Measurements from ENCODE around the gene TMEM100. TPM values are rescaled to one million over a fixed set of nuclear protein-coding genes. Genes with fewer than 3 reads are reported as not detected.

TMEM100 gene
- total and polyA plus RNA-seq, 2 of the 8 experiments (the other 6 are each of a cell fraction or from before 2014, with no cell fraction given), result 0.36 to 0.48 TPM

DNA sequence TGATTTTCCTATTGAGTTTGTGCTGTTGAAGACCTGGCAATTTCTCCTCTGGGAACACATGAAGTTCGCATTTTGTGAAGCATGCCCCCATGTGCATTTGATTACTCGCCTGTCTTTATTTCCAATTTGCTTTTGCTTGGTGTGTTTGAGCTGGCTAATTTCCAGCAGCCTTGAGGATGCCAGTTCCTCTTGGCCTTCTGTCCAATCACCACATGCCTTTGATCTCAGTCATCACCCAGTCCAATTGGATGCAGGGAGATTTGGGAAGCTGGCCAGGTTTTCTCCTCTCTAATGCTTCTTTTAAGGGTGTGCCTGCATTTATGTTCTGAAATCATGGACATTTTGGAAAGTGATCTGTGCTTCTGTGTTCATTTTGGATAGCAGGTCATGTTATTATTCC, 3.8 kb upstream of the TMEM100 start:
- no peaks in the 10 kb centered on the region for H3K9me3 ChIP-seq (ENCODE audit: insufficient read depth in 2 of 2, low read depth in 1 of 2, low read length in 1 of 2)
- peaks cover 0 to 9% (median 3%) of the 10 kb centered on the region in 4 experiments; a peak in 4 of 7 replicates for H3K4me1 ChIP-seq (replicated peaks in 1 of 4; ENCODE audit: control insufficient read depth in 3 of 4, insufficient read depth in 4 of 4, low read length in 3 of 4)
- H2BK5ac ChIP-seq (ENCODE audit: low read depth, low read length), result no peak overlapping the region
- H3K9ac ChIP-seq (replicated peaks in 1 of 4; ENCODE audit: extremely low read depth in 1 of 4, low read depth in 3 of 4, low read length in 3 of 4), result no peak overlapping the region
- ChIA-PET POLR2A (ENCODE audit: partially characterized antibody) (no interaction called here), CTCF (ENCODE audit: partially characterized antibody) (interaction anchor here (1.1 to 1.6 kb wide), 2 partner anchors 9 to 569 kb away, joined by 3 to 7 read pairs; no protein-coding TSS in a partner anchor)
- TF ChIP-seq SP1 (IDR thresholded peaks at IDR 0.05; ENCODE audit: low read depth, low read length) (no peak), POLR2AphosphoS5 (IDR thresholded peaks at IDR 0.05; ENCODE audit: low read depth, low read length) (no peak), POLR2A (IDR thresholded peaks at IDR 0.05; ENCODE audit: control extremely low read depth in 1 of 2, low read depth in 2 of 2, low read length in 2 of 2) (no peak), CEBPB (IDR thresholded peaks at IDR 0.05; ENCODE audit: low read depth, low read length) (no peak)
- no peak overlapping the region for H3K56ac ChIP-seq (replicated peaks; ENCODE audit: insufficient read length, low read depth, low read length)
- no peak overlapping the region for H4K91ac ChIP-seq (replicated peaks; ENCODE audit: insufficient read length, low read length)
- no peak overlapping the region for H2BK12ac ChIP-seq (ENCODE audit: low read depth, low read length)
- H3K79me2 ChIP-seq (ENCODE audit: control insufficient read depth in 1 of 2, insufficient read depth in 2 of 2, low read length in 2 of 2), result no peaks in the 10 kb centered on the region
- H3K23ac ChIP-seq (ENCODE audit: insufficient read length), result no peak overlapping the region
- no peak overlapping the region for H4K5ac ChIP-seq (ENCODE audit: insufficient read length, low read depth, low read length)
- H3K27ac ChIP-seq (ENCODE audit: low read depth, low read length), result no peak overlapping the region
- no peak overlapping the region for H2BK20ac ChIP-seq (ENCODE audit: low read length)
- 90% methylated on average over 2 of the region's 2 CpGs; no CpG with 5 or more reads in 1 of the 2 experiments for WGBS, 2 experiments (ENCODE audit: extremely low coverage in 1 of 2, insufficient coverage in 1 of 2, insufficient read length in 1 of 2, insufficient replicate concordance in 2 of 2, low coverage in 1 of 2, low lambda C conversion rate in 2 of 2, missing lambda C conversion rate in 1 of 2)
- H3K79me1 ChIP-seq (ENCODE audit: low read depth, low read length), result no peaks in the 10 kb centered on the region
- no peak overlapping the region for H3K4me3 ChIP-seq (ENCODE audit: extremely low read depth in 1 of 4, insufficient read depth in 2 of 4, low read depth in 3 of 4, low read length in 4 of 4)
- DNase-seq (ENCODE audit: low read depth in 1 of 2, low spot score in 2 of 2) (no peak), FAIRE-seq (no peak)
- no peak overlapping the region for H3K4me2 ChIP-seq (ENCODE audit: insufficient read depth in 1 of 2, low read depth in 2 of 2, low read length in 2 of 2)
- H4K8ac ChIP-seq (ENCODE audit: extremely low read depth, insufficient read depth, low read length), result no peak overlapping the region
- no peak overlapping the region for H2BK120ac ChIP-seq (replicated peaks; ENCODE audit: low read depth, low read length)
- H3K4ac ChIP-seq (replicated peaks; ENCODE audit: insufficient read length, low read depth, low read length), result no peak overlapping the region
- H3K18ac ChIP-seq (ENCODE audit: extremely low read depth, low read length), result no peak overlapping the region
- H4K20me1 ChIP-seq (replicated peaks in 1 of 2; ENCODE audit: control insufficient read depth in 1 of 2, insufficient read depth in 2 of 2, low read length in 2 of 2), result no peaks in the 10 kb centered on the region
- H3K36me3 ChIP-seq (ENCODE audit: control insufficient read depth in 2 of 4, insufficient read depth in 4 of 4, low read length in 3 of 4), result no peaks in the 10 kb centered on the region
- H3K14ac ChIP-seq (ENCODE audit: insufficient read length), result no peak overlapping the region
- no peaks in the 10 kb centered on the region for H3K27me3 ChIP-seq (replicated peaks in 1 of 4; ENCODE audit: control insufficient read depth in 3 of 4, extremely low read depth in 1 of 4, insufficient read depth in 3 of 4, low read length in 3 of 4)
- H2AFZ ChIP-seq (ENCODE audit: low read length), result no peak overlapping the region
- no peak overlapping the region for H2BK15ac ChIP-seq (ENCODE audit: low read length)
- H3K23me2 ChIP-seq (ENCODE audit: low read depth, low read length), result no peaks in the 10 kb centered on the region
- H2AK5ac ChIP-seq (ENCODE audit: low read depth, low read length), result no peak overlapping the region

All from H1 (cell line).